HG03025 (cell line): ENCODE results near the gene CSNK1D.

Experiments
- ATAC-seq: cut with Tn5 transposase; IDR thresholded peaks from one replicate; pipeline ENCODE4 v1.9.1; 2021; ENCODE audit warnings: mild to moderate bottlenecking, moderate library complexity; ENCODE audit not compliant: unreplicated experiment, low FRiP score

The CSNK1D gene

DNA sequence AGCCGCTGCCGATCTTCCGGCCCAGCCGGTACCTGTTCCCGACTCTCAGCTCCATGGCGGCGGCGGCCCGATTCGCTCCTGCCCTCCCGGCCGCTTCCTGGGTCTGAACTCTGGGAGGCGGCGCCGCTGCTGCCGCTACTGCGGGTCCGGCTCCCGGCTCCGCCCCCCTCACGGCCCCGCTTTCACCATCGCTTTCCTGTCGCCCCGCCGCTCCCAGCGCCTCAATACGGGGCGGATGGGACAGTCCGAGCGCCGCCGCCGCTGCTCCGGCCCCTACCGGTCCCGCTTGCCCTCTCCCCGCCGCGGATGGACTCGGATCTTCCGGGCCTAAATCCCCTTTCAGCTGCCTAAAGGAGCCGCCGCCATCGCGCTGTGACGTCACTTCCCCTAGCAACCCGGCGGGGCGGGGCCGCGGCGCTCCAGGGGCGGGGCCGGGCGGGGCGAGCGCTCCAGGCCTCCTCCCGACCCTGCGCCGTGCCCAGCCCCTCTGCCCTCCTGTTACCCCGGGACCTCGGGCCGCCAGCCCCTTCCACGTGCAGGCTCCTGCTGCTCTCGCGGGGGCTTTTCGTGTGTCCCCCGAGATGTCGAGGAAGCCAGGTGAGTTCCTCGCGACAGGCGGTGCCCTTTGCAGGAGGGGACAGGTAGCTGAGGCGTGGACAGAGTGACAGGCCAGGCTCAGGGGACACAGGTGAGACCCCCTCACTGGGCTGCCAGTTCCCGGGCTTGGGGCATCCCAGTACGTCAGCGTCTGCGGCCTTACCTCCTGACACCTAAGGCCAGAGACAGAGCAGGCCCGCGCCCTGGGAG, at the start of gene CSNK1D:
TSS of gene CSNK1D (minus strand) at position 374 of the 807 bp plus-strand sequence. CDS start at position 55, 319 bp downstream.
- peak; percentile 53 for ATAC-seq

DNA sequence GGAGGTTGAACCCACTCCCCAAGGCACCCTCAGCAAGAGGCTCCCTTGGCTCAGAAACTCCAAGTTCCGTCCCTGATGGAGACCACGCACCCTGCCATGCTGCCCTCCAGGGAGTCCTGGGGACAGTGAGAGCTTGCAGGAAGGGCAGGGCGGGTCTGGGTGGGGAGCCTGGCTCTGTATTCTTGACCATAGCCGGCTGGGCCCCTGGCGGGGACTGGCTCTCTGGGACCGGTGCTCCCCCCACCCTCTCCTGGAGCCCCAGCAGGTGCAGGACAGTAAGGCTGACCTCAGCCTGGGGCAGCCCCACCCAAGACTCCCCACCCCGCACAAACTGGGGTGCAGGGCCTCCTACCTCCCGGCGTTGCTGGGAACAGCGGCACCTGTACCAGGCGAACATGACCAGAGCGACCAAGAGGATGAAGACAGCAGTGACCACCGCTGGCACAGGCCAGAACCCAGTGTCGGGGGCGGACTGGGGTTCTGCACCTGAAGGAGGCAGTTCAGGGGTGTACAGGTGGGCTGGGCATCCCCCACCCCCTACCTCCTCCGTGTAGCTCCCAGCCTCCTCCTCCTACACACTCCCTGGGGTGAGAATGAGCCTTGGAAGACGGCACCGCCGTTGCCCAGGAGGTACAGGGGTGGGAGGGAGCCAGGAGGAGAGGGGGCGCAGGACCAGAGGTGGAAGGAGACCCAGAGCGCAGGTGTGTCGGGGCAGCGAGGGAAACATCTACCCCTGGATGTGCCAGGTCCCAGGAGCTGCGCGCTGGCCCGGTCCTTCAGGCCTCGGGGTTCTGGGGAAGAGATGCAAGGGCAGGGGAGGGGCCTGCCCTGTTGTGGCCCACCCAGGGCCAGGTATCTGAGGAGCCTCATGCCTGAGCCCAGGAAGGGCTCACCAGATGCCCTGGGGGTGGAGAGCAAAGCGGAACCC, 49.3 kb upstream of the CSNK1D start:
- ATAC-seq, result no peak

DNA sequence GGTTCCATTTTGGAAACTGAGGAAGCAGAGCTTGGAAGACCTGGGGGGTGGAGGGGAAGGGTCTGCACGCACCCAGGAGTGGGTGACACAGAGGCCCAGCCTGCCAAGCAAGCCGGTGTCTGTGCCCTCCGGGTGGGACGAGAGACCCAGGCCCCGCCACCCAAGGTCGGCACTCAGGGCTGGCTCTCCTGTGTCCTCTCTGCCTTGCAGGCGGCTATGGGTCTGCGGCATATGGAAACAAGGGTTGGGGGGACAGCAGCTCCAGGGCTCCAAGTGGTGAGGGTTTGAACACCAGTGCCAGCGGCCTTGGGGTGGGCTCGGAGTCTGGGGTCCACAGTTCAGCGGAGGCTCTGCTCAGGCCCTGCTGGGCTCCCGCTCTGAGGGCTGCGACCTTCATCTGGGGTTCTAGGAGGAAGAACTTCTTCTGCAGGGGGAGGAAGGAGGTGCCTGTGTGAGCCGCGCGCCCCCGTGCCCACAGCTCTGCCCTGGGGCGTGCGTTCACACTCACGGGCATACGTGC, 48.5 kb upstream of the CSNK1D start:
- ATAC-seq, result no peak

DNA sequence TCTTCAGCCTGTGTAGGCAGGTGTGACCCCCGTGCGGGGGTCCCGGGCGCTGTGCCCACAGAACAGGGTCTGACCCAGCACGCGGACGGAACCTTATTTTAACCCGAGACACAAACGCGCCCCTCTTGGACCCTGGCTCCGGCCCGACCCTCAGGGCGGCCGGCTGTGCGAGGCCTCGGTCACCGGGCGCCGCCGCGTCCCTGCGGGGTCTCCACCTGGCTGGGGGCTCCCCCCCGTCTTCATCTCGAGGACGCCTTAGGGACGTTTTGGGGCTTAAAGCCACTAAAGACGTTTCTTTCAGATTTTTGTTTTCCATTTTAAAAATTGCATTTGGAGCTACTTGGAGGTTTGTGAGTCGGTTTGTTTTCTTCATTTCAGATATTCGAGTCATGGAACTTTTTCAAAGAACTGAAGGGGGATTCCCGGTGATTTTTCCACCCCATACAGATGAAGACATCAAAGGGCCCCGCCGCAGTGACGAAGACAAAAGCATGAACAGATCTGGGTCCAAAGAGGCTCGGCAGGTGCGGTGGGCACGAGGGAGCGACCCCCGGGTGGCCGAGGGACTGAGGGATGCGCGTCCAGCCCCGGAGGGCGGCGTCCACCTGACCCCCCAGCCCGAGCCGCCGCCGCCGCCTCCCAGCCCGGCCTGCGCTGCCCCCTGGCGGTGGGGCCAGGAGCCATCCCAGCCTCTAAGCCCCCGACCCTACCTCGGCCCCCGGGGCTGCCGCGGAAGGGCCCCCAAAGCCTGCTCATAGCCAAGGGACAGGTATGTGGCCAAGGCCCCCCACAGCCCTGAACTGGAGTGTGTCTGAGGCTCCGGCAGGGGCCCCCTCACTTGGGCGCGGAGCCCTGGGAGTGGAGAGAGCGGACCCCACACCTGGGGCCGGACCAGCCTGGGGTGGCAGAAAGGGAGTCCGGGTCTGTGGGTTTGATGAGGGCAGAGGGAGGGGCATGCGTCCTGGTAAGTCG, 47.7 kb upstream of the CSNK1D start:
- ATAC-seq, result no peak

DNA sequence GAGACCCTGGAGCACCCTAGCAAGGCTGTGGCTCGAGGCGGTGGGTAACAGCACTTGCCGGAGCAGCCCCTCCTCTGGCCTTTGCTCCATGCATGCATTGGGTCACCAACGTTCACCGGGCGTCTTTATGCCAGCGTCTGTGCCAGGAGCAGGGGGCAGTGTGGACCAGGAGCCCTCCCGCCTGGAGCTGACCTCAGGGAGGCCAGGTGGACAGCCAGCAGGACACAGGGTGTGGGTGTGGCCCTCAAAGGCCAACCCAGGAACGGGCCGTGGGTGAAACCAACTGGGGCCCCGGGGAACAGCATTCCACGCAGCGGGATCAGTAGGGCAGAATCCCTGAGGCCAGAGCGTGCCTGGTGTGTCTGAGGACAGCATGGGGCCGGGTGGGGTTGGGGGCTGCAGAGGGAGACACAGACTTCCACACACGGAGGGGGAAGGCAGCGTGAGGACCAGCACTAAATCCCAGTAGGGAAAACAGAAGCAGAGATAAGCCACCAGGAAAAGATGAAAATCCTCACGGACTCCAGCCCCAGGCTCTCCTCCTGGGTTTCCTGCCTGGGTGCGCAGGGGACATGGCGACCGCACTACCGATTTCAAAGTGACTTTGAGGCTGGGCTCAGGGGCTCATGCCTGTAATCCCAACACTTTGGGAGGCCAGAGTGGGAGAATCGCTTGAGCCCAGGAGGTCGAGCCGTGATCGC, 46.8 kb upstream of the CSNK1D start:
- ATAC-seq, result no peak

DNA sequence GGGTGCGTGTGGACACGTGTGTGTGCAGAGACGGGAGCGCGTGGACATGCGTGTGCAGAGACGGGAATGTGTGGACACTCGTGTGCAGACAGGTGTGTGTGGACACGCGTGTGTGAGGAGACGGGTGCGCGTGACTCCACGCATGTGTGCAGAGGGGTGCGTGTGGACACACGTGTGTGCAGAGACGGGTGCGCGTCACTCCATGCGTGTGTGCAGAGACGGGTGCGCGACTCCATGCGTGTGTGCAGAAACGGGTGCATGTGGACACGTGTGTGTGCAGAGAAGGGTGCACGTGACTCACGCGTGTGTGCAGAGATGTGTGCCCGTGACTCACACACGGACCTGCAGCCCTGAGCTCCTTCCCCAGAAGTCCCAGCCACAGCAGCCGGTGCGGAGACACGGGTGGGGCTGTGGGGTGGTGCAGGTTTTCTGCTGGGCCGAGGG, 46.1 kb upstream of the CSNK1D start:
- no peak for ATAC-seq

DNA sequence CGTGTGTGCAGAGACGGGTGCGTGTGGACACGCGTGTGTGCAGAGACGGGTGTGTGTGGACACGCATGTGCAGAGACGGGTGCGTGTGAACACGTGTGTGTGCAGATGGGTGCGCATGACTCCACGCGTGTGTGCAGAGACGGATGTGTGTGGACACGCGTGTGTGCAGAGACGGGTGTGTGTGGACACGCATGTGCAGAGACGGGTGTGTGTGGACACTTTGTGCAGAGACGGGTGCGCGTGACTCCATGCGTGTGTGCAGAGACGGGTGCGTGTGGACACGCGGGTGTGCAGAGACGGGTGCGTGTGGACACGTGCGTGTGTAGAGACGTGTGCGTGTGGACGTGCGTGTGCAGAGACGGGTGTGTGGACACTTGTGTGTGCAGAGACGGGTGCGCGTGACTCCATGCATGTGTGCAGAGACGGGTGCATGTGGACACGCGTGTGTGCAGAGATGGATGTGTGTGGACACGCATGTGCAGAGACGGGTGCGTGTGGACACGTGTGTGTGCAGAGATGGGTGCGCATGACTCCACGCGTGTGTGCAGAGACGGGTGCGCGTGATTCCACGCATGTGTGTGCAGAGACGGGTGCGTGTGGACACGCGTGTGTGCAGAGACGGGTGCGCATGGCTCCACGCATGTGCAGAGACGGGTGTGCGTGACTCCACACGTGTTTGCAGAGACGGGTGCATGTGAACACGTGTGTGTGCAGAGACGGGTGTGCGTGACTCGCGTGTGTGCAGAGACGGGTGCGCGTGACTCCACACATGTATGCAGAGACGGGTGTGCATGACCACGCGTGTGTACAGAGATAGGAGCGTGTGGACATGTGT, 45.5 kb upstream of the CSNK1D start:
- ATAC-seq, result no peak

DNA sequence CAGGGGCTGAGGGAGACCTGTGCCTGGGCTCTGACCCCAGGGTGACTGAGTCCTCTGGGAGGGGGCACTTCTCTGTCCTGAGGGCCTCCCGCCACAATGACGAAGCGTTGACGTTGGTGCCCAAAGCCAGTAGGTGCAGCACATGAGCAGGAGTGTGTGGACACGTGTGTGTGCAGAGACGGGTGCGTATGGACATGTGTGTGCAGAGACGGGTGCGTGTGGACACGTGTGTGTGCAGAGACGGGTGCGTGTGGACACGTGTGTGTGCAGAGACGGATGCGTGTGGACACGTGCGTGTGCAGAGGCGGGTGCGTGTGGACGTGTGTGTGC, 44.6 kb upstream of the CSNK1D start:
- ATAC-seq, result no peak

DNA sequence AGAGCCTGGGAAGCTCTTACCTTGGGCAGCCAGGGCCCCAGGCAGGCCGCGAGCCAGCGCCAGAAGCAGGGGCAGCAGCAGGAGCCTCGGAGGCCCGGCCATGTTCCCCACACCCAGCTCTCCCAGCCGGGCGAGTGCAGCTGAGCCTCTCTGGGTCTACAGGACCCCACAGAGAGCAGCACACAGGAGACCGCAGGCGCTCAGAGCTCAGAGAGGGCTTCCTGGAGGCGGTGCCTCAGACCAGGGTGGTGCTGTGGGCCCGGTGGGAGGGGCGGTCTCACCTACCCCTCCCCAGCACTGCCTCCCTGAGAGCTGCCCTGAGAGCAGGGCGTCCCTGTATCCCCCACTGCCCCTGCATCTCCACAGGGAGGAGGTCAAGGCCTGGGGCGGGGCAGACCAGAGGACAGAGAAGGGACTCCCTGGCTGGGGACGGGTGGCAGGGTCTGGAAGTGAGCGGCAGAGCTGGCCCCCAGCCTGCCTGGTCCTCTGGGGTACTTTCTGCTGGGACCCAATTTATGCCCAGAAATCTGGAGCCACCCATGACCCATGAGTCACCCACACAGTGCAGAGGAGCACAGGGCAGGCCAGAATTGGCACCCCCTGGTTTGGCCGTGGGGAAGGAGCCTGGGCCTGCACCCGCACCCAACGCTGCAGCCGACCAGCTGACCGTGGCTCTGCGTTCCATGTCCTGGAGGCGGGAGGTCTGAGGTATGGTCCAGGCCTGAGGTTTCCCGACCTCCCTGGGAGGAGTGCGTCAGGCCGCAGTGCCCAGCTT, 44.1 kb upstream of the CSNK1D start, which contains the start of gene CD7:
TSS of gene CD7 (minus strand) at position 215 of the 775 bp plus-strand sequence. CDS start at position 102, 113 bp downstream.
- no peak for ATAC-seq

DNA sequence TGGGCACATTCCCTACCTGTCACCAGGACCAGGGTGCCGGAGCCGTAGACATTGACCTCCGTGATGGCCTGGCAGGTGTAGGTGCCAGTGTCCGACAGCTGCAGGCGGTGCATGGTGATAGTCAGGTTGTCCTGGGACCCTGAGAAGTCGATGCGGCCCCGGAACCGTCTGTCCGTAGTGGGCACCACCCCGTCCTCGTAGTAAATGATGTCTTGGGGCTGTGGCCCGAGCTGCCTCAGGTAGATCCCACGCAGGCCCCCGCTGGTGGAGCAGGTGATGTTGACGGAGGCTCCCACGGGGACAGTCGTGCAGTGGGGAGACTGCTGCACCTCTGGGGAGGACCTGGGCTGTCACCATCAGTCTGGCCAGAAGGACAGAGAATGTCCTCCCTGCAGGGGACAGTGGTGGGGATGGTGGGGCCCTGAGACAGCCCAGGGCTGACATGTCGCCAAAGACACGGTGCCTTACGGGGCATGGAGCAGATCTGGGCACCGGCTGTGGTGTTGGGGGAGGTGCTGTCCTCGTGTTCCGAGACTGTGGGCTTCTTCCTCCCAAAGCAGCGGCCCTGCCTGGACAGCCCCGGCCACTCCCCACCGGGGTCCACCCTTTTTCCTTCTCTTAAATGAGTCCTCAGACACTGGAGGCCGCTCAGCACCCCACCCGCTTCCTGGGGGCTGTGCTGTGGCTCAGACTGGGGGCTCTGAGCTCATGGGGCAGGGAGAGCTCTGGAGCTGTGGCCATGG, 43.3 kb upstream of the CSNK1D start:
- no peak for ATAC-seq

DNA sequence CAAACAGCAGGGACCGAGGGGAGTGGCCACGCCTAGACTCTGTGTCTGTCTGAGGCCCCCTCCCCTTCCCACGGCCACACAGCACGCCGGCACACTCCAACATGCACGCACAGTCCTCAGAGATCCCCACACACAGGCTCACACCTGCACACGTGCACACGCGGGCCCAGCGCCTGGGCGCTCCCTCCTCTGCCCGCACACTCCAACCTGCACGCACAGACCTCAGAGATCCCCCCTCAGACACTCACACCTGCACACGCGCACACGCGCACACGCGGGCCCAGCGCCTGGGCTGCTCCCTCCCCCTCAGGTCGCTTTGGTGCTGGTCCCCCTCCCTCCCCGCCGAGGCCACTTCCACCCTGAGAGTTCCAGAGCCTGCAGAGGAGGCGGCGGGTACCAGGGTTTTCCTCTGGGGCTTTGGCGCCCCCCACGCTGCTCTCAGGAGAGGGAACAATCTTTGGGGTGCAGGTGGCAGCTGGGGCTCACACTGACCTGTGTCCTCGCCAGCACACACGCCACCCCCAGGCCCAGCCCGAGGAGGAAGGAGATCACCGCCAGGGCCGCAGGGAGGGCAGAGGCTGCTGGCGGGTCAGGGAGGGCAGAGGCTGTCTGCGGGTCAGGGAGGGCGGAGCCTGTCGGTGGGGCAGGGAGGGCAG, 42.3 kb upstream of the CSNK1D start:
- no peak for ATAC-seq

DNA sequence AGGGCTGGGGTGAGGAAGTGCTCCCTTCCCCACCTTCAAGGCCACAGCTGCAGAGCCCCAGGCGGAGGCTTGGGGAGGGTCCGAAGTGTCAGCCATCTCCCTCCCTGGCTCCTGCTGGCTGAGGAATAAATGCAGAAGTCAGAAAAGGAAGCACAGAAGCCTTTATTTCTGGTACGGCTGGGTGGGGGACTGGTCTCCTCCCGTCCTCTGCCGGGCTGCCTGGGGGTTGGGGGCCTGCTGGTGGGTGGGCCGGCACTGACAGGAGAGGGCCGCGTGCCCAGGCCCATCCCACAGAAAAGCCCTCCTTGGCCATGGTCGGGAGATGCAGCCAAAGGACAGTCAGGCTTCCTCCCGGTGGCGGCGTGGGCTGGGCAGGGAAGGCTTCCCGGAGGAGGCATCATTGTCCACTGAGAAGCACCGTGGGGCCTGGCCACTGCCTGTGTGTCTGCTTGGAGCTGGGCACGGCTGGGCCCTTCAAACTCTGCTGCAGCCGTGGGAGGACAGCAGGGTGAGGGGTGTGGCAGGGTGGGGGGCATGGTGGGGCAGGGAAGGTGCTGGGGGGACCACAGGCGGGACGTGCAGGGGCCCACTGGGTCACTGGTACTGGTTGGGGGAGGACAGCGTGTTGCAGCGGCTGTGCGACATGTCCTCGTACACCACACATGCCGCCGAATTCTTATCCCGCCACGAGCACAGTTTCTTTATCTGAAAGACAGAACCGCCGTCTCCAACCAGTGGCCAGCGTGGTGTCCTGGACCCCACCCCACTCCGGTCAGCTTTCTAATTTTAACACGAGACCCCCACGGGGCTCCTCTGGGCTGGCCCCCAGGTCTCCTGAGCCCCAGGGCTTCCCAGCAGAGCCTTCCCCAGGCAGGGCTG, 41.5 kb upstream of the CSNK1D start:
- no peak for ATAC-seq

DNA sequence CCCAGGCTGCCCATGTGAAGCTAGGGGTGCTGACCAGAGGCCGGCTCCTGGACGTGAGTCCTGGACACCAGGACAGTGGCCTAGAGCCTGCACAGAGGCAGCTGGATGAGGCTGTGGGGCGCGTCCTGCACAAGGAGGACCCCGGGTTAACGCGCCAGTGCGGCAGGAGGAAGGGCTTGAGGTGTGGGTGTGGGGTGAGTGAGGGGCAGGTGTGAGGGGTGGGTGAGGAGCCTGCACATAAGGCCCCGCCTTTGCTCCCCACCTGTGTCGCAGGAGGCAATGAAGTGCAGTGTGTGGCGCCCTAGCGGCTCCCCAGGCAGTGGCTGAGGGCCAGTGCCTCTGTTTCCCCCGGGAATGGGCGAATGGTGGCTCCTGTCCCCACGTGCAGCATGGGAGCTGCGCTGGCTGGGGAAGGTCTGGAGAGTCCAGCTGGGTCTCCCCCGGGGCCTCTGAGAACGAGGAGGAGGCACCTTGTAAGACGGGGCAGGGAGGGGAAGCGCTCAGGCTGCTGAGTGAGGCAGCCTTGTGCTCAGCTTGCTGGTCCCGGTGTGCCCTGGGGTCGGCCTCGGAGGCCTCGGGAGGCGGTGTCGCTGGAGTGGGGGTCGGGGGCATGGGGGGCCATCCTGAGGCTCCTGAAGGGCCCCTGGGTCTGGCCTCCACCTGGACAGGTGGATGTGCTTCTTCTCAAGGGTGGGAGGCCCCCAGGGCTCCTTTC, 40.7 kb upstream of the CSNK1D start:
- no peak for ATAC-seq

DNA sequence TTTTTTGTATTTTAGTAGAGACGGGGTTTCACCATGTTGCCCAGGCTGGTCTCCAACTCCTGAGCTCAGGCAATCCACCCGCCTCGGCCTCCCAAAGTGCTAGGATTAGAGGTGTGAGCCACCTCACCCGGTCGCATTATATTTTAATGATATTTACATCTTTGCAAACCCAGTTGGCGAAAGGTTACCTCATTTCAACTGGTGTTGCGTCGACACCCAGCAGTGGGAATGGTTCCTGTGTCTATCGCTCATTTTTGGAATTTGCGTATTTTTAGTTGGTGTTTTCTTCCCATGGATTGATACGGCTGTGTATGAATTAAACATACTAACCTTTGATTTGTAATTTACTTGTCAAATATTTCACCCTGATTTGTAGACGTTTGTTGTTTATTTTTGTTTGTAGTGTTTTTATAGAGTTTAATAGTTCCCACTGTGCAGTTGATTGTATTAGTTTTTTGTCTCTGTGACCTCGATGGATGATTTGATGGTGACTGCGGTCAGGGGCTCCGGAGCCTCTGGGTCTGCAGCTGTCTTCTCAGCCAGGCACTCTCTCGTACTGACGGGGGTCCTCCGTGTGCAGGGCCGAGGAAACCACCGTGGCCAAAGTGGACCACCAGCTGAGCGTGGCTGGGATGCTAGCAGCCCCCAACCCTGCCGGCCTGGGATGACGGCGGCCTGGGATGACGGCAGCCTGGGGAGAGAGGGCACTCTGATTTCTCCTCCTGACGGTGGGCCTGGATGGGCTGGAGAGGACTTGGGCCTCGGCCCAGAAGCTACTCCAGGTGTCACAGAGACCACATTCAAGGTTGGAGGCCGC, 39.9 kb upstream of the CSNK1D start:
- no peak for ATAC-seq
